Activated T-cell treated with anti-CD3 and anti-CD28 coated beads, Interleukin-2, amount 50 U/mL, for 4 hours (primary cell): ENCODE measurements around the gene CLCN2. TPM values are rescaled to one million over a fixed set of nuclear protein-coding genes. Genes with fewer than 3 reads are reported as not detected.

Experiments used
- ATAC-seq, 2 donors: fragments of 200-7000 bp; cut with Tn5 transposase; one replicate each; pipeline ENCODE4 v1.10.0; 2021
- DNase-seq: peaks from one replicate; pipeline ENCODE4 v3.0.0-alpha.2; 2020
- H3K27me3 Mint-ChIP-seq: one replicate; pipeline ENCODE4 v1.8.0; 2021; ENCODE audit warnings: low read depth, mixed read lengths
- H3K36me3 Mint-ChIP-seq: one replicate; pipeline ENCODE4 v1.8.0; 2022; ENCODE audit warnings: mixed read lengths; ENCODE audit not compliant: insufficient read depth
- H3K4me1 Mint-ChIP-seq: one replicate; pipeline ENCODE4 v1.8.0; 2021; ENCODE audit warnings: low read depth, mixed read lengths
- H3K4me3 Mint-ChIP-seq: one replicate; pipeline ENCODE4 v1.8.0; 2021; ENCODE audit warnings: mild to moderate bottlenecking, moderate library complexity, mixed read lengths
- H3K9me3 Mint-ChIP-seq: one replicate; pipeline ENCODE4 v1.8.0; 2021; ENCODE audit warnings: mixed read lengths
- total RNA-seq, 3 donors: library from RNA; stranded (reverse); gene quantifications; one replicate each; pipeline ENCODE4 v1.2.1, GENCODE V29; 2021

CLCN2 gene
- total RNA-seq, 3 donors from 2014 or later: 4.5 to 5.2 (median 5.0) TPM

DNA sequence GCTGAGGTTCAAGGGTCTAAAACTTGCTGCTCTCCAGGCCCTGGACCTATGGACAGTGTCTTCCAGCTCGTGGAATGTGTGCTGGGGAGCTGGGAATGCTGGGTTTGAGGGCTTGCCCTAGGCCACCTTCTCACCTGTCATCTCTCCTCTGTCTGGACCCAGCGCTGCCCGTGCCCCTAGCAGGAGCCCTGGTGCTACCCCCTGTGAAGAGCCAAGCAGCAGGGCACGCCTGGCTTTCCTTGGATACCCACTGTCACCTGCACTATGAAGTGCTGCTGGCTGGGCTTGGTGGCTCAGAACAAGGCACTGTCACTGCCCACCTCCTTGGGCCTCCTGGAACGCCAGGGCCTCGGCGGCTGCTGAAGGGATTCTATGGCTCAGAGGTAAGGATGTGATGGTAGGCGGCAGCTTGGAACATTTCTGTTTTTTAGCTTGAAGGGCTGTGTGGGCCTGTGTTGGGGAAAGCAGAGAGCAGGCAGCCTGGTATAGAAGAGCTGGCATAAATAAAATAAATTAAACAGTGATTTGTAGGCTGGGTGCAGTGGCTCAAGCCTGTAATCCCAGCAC is 23.5 kb upstream of the CLCN2 start:
- Mint-ChIP-seq H3K27me3 (peaks cover 48% of the 10 kb centered on the region), H3K36me3 (no peaks in the 10 kb centered on the region), H3K9me3 (no peaks in the 10 kb centered on the region), H3K4me3 (no peak overlapping the region), H3K4me1 (peaks cover 8% of the 10 kb centered on the region)
- DNase-seq: no peak
- ATAC-seq: no peak

- no peaks in the 10 kb centered on the region for H3K9me3 Mint-ChIP-seq
- ATAC-seq (no peak), DNase-seq (no peak)
- no peaks in the 10 kb centered on the region for H3K36me3 Mint-ChIP-seq
- no peak overlapping the region for H3K4me3 Mint-ChIP-seq
- peaks cover 48% of the 10 kb centered on the region for H3K27me3 Mint-ChIP-seq
- H3K4me1 Mint-ChIP-seq: peaks cover 8% of the 10 kb centered on the region
Measured at GRCh38 chr3:184384342-184384741, 22.9 kb upstream of the CLCN2 start.

DNA sequence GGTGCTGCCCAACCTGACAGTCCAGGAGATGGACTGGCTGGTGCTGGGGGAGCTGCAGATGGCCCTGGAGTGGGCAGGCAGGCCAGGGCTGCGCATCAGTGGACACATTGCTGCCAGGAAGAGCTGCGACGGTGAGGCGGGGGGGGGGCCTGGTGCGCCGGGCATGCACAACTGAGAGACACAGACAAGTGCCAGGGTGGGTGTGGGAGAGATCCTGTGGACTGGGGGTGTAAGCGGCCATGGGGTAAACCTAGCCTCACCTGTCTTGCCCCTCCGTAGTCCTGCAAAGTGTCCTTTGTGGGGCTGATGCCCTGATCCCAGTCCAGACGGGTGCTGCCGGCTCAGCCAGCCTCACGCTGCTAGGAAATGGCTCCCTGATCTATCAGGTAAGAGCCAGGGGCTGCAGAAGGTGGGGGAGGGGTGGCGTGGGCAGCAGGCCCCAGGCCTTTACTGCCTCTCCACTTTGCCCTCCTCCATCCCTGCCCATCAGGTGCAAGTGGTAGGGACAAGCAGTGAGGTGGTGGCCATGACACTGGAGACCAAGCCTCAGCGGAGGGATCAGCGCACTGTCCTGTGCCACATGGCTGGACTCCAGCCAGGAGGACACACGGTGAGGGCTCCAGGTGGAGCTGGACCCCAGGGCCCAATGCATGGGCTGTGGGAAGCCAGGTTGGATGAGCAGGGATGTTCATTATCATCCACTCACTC is 21.8 kb upstream of the CLCN2 start:
- DNase-seq (no peak), ATAC-seq (no peak)
- H3K4me3 Mint-ChIP-seq: no peak overlapping the region
- no peaks in the 10 kb centered on the region for H3K36me3 Mint-ChIP-seq
- H3K4me1 Mint-ChIP-seq: peaks cover 11% of the 10 kb centered on the region
- peaks cover 60% of the 10 kb centered on the region for H3K27me3 Mint-ChIP-seq
- H3K9me3 Mint-ChIP-seq: no peaks in the 10 kb centered on the region

GRCh38 chr3:184382326-184383032 is 21.1 kb upstream of the CLCN2 start:
- Mint-ChIP-seq H3K4me3 (no peak overlapping the region), H3K27me3 (peaks cover 65% of the 10 kb centered on the region), H3K9me3 (no peaks in the 10 kb centered on the region), H3K36me3 (no peaks in the 10 kb centered on the region), H3K4me1 (peaks cover 11% of the 10 kb centered on the region)
- no peak for DNase-seq
- no peak for ATAC-seq

GRCh38 chr3:184381261-184382224 is 20.1 kb upstream of the CLCN2 start:
- Mint-ChIP-seq H3K36me3 (no peaks in the 10 kb centered on the region), H3K4me1 (peaks cover 11% of the 10 kb centered on the region), H3K4me3 (peak overlapping the region; percentile 63), H3K27me3 (peaks cover 62% of the 10 kb centered on the region), H3K9me3 (no peaks in the 10 kb centered on the region)
- ATAC-seq (peak; percentile 23 to 29), DNase-seq (no peak)

- peak; percentile 63 to 64 for ATAC-seq
- Mint-ChIP-seq H3K27me3 (peaks cover 63% of the 10 kb centered on the region), H3K4me3 (peak overlapping the region; percentile 63), H3K9me3 (no peaks in the 10 kb centered on the region), H3K36me3 (no peaks in the 10 kb centered on the region), H3K4me1 (peaks cover 11% of the 10 kb centered on the region)
- no peak for DNase-seq
Measured at GRCh38 chr3:184380627-184381260, 19.3 kb upstream of the CLCN2 start.

- Mint-ChIP-seq H3K4me3 (no peak overlapping the region), H3K4me1 (peaks cover 11% of the 10 kb centered on the region), H3K9me3 (no peaks in the 10 kb centered on the region), H3K27me3 (peaks cover 63% of the 10 kb centered on the region), H3K36me3 (no peaks in the 10 kb centered on the region)
- ATAC-seq (peak; percentile 58 to 62), DNase-seq (no peak)
Measured at GRCh38 chr3:184380185-184380626, 18.8 kb upstream of the CLCN2 start.

- Mint-ChIP-seq H3K4me3 (peak within 1 kb of the TSS; percentile 63), H3K36me3 (no peaks in the 10 kb centered on the region), H3K27me3 (peaks cover 59% of the 10 kb centered on the region), H3K9me3 (no peaks in the 10 kb centered on the region), H3K4me1 (peaks cover 11% of the 10 kb centered on the region)
- no peak for DNase-seq
- ATAC-seq: peak in 1 of 2 donors; percentile 6
Measured at GRCh38 chr3:184379358-184380184, 18.2 kb upstream of the CLCN2 start, which contains the start of gene CHRD. Gene CHRD, plus strand, starts transcription at chr3:184380054. Its CDS starts 265 bp downstream, at chr3:184380319.

GRCh38 chr3:184378651-184379357 is 17.4 kb upstream of the CLCN2 start:
- Mint-ChIP-seq H3K9me3 (no peaks in the 10 kb centered on the region), H3K4me3 (peak overlapping the region; percentile 58), H3K27me3 (peaks cover 57% of the 10 kb centered on the region), H3K36me3 (no peaks in the 10 kb centered on the region), H3K4me1 (peaks cover 11% of the 10 kb centered on the region)
- no peak for DNase-seq
- no peak for ATAC-seq

- Mint-ChIP-seq H3K36me3 (no peaks in the 10 kb centered on the region), H3K27me3 (peaks cover 56% of the 10 kb centered on the region), H3K9me3 (no peaks in the 10 kb centered on the region), H3K4me3 (peak within 1 kb of the TSS; percentile 58), H3K4me1 (peaks cover 11% of the 10 kb centered on the region)
- no peak for ATAC-seq
- no peak for DNase-seq
Measured at GRCh38 chr3:184377882-184378445, 16.6 kb upstream of the CLCN2 start, which contains the start of gene THPO. Gene THPO, minus strand, starts transcription at chr3:184378207. Its CDS starts 1,948 bp downstream, at chr3:184376259.

DNA sequence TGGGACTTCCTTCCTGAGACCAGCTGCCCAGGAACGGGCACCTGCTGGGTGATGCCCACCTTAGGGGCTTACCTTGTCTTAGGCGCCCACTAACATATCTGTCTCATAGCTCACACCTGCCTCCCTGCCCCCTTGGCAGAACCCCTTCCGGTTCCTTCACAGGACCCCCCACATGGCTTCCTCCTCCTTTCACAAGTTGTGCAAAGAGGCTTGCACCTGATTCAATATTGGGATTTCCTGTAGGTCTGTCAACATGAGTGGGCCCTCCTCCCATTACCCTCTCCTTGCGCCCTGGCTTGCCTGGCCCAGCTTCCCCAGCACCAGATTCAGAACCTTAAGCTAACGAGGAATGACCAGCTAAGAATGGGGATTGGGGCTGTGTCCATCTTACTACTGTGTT is 16.0 kb upstream of the CLCN2 start:
- H3K36me3 Mint-ChIP-seq: no peaks in the 10 kb centered on the region

More for the DNA sequence above, 16.0 kb upstream of the CLCN2 start:
- Mint-ChIP-seq H3K4me1 (peaks cover 11% of the 10 kb centered on the region), H3K9me3 (no peaks in the 10 kb centered on the region), H3K27me3 (peaks cover 50% of the 10 kb centered on the region), H3K4me3 (no peak overlapping the region)
- ATAC-seq (no peak), DNase-seq (no peak)
